ENCODE data around the gene PKD2.
A peak's percentile ranks its signal among the peaks of the same experiment; 100 is the strongest.

- peak; percentile 57 for TF ChIP-seq CTCF (IDR thresholded peaks at IDR 0.05; ENCODE audit: low read depth, low read length)
- no peak for TF ChIP-seq EZH2phosphoT487 (IDR thresholded peaks at IDR 0.05; ENCODE audit: low read depth)
Measured at GRCh38 chr4:88054901-88055300, 47.5 kb downstream of the PKD2 start.

All from OCI-LY3 (cell line).